HG02642 (cell line): Measurements from ENCODE around the gene KIDINS220.

ENCODE experiments used
- ATAC-seq: cut with Tn5 transposase; IDR thresholded peaks from one replicate; pipeline ENCODE4 v1.9.1; 2021; ENCODE audit warnings: mild to moderate bottlenecking; ENCODE audit not compliant: unreplicated experiment, poor library complexity

Gene KIDINS220

GRCh38 chr2:8853426-8853825, 16.0 kb upstream of the KIDINS220 start:
- no peak for ATAC-seq

- ATAC-seq: no peak
Observed at GRCh38 chr2:8851811-8852560, 14.6 kb upstream of the KIDINS220 start.

DNA sequence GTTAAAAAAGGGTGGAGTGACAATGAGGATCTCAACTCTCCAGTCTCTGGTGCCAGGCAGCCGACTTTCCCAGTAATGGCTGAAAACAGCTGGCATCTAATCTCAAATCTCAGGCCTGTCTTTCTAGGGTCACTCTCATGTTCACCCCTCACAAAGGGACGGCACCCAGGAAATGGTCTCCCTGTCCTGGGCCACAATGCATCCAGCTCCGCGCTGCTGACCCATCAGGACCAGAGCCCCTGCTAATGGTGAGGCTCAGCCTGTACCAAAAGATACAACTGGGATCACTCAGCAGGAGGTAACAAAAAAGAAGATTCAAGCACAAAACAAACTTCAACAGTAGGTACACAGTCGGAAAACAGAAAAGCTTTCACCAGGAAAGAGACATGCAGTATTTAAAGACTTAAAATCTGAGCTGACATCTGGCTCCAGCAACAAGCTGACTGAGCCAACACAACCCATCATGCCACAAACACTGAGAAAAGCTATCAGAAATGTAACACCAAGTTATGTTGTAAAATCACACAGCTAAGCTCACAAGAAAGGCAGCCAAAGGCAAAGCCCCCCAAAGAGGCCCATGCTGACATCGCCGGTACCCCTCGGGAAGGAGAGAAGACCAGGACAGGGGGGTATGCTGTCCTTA, 13.6 kb upstream of the KIDINS220 start:
- ATAC-seq: no peak

DNA sequence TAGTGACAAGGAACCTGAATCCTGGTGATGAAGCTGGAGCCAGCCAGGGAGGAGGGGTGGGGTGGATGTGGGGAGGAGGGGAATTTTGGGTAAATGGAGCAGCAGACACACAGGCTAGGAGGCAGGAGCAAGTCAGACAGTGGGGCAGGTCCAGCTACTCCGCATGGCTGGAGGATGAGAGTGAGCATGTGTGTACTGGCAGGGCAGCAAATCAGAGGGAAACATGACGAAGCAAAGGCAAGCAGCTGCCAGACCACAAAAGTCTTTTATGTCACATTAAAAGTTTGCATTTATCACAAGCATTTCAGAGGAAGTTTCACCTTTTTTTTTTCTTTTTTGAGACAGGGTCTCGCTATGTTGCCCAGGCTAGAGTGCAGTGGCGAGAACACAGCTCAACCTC, 11.9 kb upstream of the KIDINS220 start:
- no peak for ATAC-seq

GRCh38 chr2:8848328-8849100, 11.1 kb upstream of the KIDINS220 start:
- ATAC-seq: no peak

- no peak for ATAC-seq
Observed at GRCh38 chr2:8847400-8847799, 10.0 kb upstream of the KIDINS220 start.

- ATAC-seq: no peak
Observed at GRCh38 chr2:8841932-8842331, 4.5 kb upstream of the KIDINS220 start.

DNA sequence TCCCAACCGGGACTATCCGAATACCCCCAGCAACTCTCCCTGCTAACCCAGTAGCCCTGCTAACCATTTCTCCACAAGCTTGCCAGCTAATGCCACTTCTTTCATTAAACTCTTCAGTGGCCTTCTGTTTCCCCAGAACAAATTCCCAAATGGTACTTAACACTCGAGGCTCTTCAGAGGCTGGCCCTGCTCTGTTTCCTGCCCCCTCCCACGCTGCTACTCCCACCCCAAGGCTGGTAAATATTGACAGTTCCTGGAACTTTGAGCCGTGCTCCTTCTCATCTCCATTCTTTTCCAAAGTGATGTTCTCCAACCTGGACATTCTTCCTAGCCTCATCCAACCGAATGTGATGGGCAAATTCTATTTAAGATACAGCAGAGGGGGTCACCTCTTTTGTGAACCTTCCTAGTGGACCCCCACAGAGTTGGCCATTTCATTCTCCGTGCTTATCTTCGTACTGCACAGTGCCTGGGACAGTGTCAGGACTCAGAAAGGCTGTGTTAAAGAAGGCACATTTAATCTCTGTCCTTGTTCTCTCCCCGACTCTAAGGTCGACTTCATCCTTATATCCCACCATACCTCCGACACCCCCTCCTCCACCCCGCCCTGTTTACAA, 3.2 kb upstream of the KIDINS220 start:
- ATAC-seq: no peak

DNA sequence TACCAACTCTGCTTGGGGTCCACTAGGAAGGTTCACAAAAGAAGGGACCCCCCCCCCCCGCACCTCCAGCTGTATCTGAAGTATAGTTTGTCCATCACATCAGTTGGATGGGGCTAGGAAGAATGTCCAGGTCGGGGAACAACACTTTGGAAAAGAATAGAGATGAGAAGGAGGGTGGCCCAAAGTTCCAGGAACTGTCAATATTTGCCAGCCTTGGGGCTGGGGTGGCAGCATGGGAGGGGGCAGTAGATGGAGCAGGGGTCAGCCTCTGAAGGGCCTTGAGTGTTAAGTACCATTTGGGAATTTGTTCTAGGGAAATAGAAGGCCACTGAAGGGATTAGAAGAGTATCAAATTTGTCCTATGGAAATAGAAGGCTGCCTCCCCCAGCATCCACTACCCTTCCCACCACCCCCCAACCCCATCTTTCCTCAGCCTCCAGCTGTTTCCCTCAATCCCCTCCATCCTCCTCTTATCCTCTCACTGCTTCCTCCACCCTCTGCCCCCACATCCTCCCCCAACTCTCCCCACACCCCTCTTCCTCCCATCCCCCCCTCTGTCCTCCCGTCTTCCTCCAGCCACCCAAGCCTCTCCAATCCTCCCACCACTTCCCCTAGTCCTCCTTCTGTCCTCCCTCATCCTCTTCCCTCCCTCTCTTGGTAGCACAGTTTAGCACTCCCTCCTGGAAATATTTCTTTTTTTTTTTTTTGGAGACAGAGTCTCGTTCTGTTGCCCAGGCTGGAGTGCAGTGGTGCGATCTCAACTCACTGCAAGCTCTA, 2.0 kb upstream of the KIDINS220 start:
- no peak for ATAC-seq

GRCh38 chr2:8837795-8838140, 355 bp upstream of the KIDINS220 start:
- peak; percentile 5 for ATAC-seq

GRCh38 chr2:8835279-8835678, 2.1 kb downstream of the KIDINS220 start:
- no peak for ATAC-seq

- ATAC-seq: no peak
Observed at GRCh38 chr2:8833853-8834252, 3.6 kb downstream of the KIDINS220 start.

- ATAC-seq: no peak
Observed at GRCh38 chr2:8831516-8831915, 5.9 kb downstream of the KIDINS220 start.

DNA sequence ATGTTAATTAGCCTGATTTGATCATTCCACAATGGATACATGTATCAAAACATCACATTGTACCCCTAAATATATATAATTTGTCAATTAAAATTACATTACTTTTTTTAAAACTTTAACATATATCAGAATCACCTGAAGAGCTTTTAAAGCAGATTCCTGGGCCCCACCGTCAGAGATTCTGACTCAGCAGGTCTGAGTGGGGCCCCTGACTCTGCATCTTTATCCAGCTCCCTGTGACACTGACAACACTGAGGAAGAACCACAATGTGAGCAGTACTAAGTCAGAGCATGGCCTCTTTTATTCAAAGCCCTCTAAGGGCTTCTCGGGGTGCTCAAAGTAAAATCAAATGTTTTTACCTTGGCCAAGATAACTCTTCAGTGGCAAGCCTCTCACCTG, 9.7 kb downstream of the KIDINS220 start:
- ATAC-seq: no peak

DNA sequence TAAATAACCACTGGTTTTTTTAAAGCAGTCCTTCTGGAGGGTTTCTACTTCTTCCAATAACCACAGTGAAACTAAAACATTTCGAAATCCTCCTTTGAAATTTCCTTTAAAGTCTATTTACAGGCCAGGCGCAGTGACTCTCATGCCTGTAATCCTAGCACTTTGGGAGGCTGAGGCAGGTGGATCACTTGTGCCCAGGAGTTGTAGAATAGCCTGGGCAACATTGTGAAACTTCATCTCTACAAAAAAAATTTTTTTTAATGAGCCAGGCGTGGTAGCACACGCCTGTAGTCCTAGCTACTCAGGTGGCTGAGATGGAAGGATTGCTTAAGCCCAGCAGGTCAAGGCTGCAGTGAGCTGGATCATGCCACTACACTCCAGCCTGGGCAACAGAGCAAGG, 15.2 kb downstream of the KIDINS220 start:
- ATAC-seq: no peak

- ATAC-seq: no peak
Observed at GRCh38 chr2:8821276-8822217, 15.9 kb downstream of the KIDINS220 start.

DNA sequence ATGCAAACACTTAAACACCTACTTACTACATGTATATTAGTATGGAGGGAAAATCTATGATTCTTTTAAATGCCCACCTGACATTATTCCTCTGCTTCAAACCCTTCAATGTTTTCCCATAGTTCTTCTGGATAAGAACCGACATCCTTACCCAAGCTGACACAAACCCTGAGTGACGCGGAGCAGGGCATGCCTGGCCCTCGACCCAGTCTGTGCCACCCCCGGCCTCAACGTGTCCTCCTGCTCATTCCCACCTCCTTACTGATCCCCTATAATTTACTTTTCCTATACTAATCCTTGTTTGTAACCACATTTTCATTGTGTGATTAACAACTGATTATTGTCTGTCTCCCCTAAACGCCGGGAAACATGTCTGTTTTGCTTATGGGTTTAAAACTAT, 17.5 kb downstream of the KIDINS220 start:
- no peak for ATAC-seq

DNA sequence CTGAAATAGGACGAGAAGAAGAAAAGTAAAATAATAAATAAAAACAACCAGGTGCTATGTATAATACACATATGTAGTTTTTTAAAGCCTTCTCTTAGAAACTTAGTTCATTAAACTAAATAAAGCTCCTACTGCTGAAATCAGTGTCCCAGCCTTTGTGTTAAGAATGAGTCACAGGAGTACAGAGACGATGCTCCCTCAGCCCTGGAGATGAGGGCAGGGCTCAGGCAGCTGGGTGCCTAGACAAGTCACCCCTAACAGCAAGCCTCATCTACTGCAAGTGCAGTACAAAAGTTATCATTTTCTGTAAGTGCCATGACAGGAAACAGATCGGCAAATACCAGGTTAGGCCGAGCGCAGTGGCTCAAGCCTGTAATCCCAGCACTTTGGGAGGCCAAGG, 18.2 kb downstream of the KIDINS220 start:
- ATAC-seq: no peak

DNA sequence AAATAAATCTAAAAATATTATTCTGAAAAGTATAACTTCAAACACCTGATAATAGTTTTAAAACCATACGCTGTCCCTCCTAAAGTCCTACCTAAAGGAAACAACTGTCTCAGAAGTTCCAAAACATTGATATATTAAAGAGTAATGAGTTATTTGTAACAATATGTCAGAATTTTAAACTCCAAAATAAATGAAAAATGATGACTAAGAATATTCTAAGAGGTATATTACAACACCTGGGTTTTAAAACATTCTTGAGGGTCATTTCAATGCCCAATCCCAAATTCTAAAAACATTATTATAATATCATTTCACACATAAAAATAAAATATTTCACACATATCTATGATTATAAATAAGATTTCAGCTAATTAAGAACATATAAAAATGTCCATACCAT, 20.2 kb downstream of the KIDINS220 start:
- ATAC-seq: no peak
